HEK293T (cell line): ENCODE data around the gene INCA1.

ENCODE experiments used
- CTBP1 ChIP-seq: fragments of 450-650 bp; IDR thresholded peaks from 2 replicates; pipeline ENCODE4 v1.6.1; 2016; ENCODE audit warnings: borderline replicate concordance
- ELF4 ChIP-seq: fragments of 450-650 bp; IDR thresholded peaks from 2 replicates; pipeline ENCODE4 v1.6.1; 2017; ENCODE audit warnings: antibody characterized with exemption
- FOXA1 ChIP-seq: fragments of 450-650 bp; IDR thresholded peaks from 2 replicates; pipeline ENCODE4 v1.6.1; 2016; ENCODE audit warnings: mild to moderate bottlenecking
- L3MBTL2 ChIP-seq: fragments of 450-650 bp; conservative IDR thresholded peaks from 2 replicates; pipeline ENCODE4 v1.6.1; 2016; ENCODE audit warnings: mild to moderate bottlenecking
- LEF1 ChIP-seq: fragments of 450-650 bp; IDR thresholded peaks from 2 replicates; pipeline ENCODE4 v1.6.1; 2017; ENCODE audit warnings: mild to moderate bottlenecking, borderline replicate concordance
- PKNOX1 ChIP-seq: fragments of 450-650 bp; IDR thresholded peaks from 2 replicates; pipeline ENCODE4 v1.6.1; 2016
- SP1 ChIP-seq: fragments of 450-650 bp; IDR thresholded peaks from 2 replicates; pipeline ENCODE4 v1.6.1; 2017
- SUZ12 ChIP-seq: fragments of 450-650 bp; IDR thresholded peaks from 2 replicates; pipeline ENCODE4 v1.6.1; 2016; ENCODE audit warnings: mild to moderate bottlenecking
- TARDBP ChIP-seq: fragments of 450-650 bp; IDR thresholded peaks from 2 replicates; pipeline ENCODE4 v1.6.1; 2016
- ZNF384 ChIP-seq: fragments of 450-650 bp; IDR thresholded peaks from 2 replicates; pipeline ENCODE4 v1.6.1; 2016

GRCh38 chr17:4958102-4958501 is 39.2 kb downstream of the INCA1 start:
- TF ChIP-seq TARDBP: no peak
- TF ChIP-seq SUZ12: no peak
- no peak for TF ChIP-seq SP1
- TF ChIP-seq PKNOX1: no peak
- no peak for TF ChIP-seq L3MBTL2
- TF ChIP-seq ELF4: no peak
- no peak for TF ChIP-seq CTBP1
- no peak for TF ChIP-seq LEF1
- TF ChIP-seq ZNF384: no peak
- no peak for TF ChIP-seq FOXA1
